ENCODE measurements around the gene NTNG1. TPM values are rescaled to one million over a fixed set of nuclear protein-coding genes. Genes with fewer than 3 reads are reported as not detected.

Gene NTNG1
- total and polyA plus RNA-seq, 2 of the 4 experiments (the other 2 are of a cell fraction): 1.2 to 2.3 TPM

DNA sequence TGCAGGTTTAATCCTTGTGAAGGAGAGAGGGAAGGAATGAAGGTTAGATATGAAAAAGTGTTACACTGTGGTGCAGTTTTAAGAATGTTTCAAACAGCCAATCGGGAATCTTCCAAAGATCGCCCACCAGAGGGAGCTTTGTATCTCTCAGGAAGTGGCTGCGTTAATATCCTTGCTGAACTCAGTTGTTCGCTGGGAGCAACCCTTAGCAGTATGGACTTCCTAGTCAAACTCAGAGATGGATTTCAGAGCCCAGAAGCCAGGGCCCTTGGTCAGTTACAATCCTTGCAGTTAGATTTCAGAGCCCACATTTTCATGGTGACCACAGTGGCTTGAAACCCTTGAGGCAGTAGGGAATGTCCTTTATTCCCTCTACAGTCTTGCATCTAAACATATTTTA, 136.2 kb downstream of the NTNG1 start:
- Histone ChIP-seq H3K27ac (ENCODE audit: insufficient read depth, low read length) (no peak overlapping the region), H4K91ac (ENCODE audit: insufficient read depth, low read depth, low read length) (no peak overlapping the region), H3K9ac (ENCODE audit: low read depth, low read length) (no peak overlapping the region), H3K18ac (ENCODE audit: low read depth, low read length) (no peak overlapping the region), H2BK20ac (ENCODE audit: low read depth, low read length) (no peak overlapping the region), H2AK9ac (replicated peaks; ENCODE audit: low read depth, low read length, poor library complexity) (no peak overlapping the region), H2AK5ac (ENCODE audit: low read depth, low read length) (no peak overlapping the region), H3K36me3 (ENCODE audit: control insufficient read depth, insufficient read depth, low read length) (no peaks in the 10 kb centered on the region), H2AFZ (replicated peaks; ENCODE audit: low read length, poor library complexity) (no peak overlapping the region), H4K8ac (ENCODE audit: low read depth in 2 of 2, low read length in 2 of 2) (no peak overlapping the region), H3K79me1 (ENCODE audit: low read depth in 1 of 2, low read length in 2 of 2) (no peaks in the 10 kb centered on the region), H3K56ac (ENCODE audit: extremely low read depth, insufficient read depth, low read length) (no peak overlapping the region), H3K27me3 (ENCODE audit: control insufficient read depth, insufficient read depth, low read length) (no peaks in the 10 kb centered on the region), H3K9me1 (ENCODE audit: insufficient read depth, low read length) (no peaks in the 10 kb centered on the region), H2BK120ac (ENCODE audit: low read depth, low read length) (no peak overlapping the region), H2BK5ac (ENCODE audit: low read depth, low read length, poor library complexity, severe bottlenecking) (no peak overlapping the region), H3K14ac (replicated peaks; ENCODE audit: low read depth, low read length) (no peak overlapping the region), H3K9me3 (ENCODE audit: control insufficient read depth, insufficient read depth, low read length) (no peaks in the 10 kb centered on the region), H4K5ac (ENCODE audit: low read depth, low read length) (no peak overlapping the region), H3K4me2 (ENCODE audit: low read depth, low read length) (no peak overlapping the region), H3K4me3 (ENCODE audit: insufficient read depth, low read depth, low read length) (no peak overlapping the region), H3K23ac (ENCODE audit: low read depth, low read length) (no peak overlapping the region), H4K20me1 (ENCODE audit: insufficient read depth, low read length) (no peaks in the 10 kb centered on the region), H3K4me1 (ENCODE audit: control insufficient read depth, insufficient read depth, low read length) (no peaks in the 10 kb centered on the region), H2BK15ac (ENCODE audit: low read depth, low read length) (no peak overlapping the region), H3K4ac (ENCODE audit: low read depth, low read length) (no peak overlapping the region)
- in situ Hi-C loops (cut with MboI; ENCODE audit: low sequenced_read_pairs): no loop called here
- TF ChIP-seq SMC3 (IDR thresholded peaks at IDR 0.05; ENCODE audit: low read depth, low read length) (no peak), MAFK (IDR thresholded peaks at IDR 0.05; ENCODE audit: low read depth, low read length) (no peak), POLR2A (IDR thresholded peaks at IDR 0.05; ENCODE audit: low read depth, low read length) (no peak)
- TF ChIP-seq, protein P1, sequence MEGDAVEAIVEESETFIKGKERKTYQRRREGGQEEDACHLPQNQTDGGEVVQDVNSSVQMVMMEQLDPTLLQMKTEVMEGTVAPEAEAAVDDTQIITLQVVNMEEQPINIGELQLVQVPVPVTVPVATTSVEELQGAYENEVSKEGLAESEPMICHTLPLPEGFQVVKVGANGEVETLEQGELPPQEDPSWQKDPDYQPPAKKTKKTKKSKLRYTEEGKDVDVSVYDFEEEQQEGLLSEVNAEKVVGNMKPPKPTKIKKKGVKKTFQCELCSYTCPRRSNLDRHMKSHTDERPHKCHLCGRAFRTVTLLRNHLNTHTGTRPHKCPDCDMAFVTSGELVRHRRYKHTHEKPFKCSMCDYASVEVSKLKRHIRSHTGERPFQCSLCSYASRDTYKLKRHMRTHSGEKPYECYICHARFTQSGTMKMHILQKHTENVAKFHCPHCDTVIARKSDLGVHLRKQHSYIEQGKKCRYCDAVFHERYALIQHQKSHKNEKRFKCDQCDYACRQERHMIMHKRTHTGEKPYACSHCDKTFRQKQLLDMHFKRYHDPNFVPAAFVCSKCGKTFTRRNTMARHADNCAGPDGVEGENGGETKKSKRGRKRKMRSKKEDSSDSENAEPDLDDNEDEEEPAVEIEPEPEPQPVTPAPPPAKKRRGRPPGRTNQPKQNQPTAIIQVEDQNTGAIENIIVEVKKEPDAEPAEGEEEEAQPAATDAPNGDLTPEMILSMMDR (conservative IDR thresholded peaks at IDR 0.05; ENCODE audit: low read depth, low read length): peak; percentile 30
- CTCF ChIA-PET: interaction anchor here (0.5 kb wide), 1 partner anchor 359 kb away, joined by 4 read pairs; no protein-coding TSS in a partner anchor
- peak; percentile 36 for DNase-seq
- POLR2A ChIA-PET (ENCODE audit: unreplicated experiment): no interaction called here
- no TSS peak for BruUV-seq (replicated peaks)
- WGBS, 2 experiments (ENCODE audit: extremely low coverage in 2 of 2, insufficient read length in 1 of 2): no CpG with 5 or more reads among the region's 4 CpGs
- dilution Hi-C loops (cut with HindIII; ENCODE audit: low sequenced_read_pairs, unreplicated experiment): no loop called here
- ATAC-seq (ENCODE audit: low read depth): peak; percentile 64
- intact Hi-C loops (cut with micrococcal nuclease): loop anchor here (1.0 to 2.0 kb wide), 2 partner anchors 252 to 473 kb away; no protein-coding TSS in a partner anchor

Measured in IMR-90 (cell line).